NCI-H2227 (cell line): Measurements from ENCODE around the gene CHMP1A.
"Not testable (repeated sequence)": the region's sequence is repeated elsewhere in the genome, so short reads cannot be mapped to it uniquely, and the experiment has no call there.

ENCODE experiments used
- DNase-seq: peaks from one replicate; lab custom pipeline; 2025; ENCODE audit not compliant: unreplicated experiment; lab: John Stamatoyannopoulos, UW

CHMP1A gene

DNA sequence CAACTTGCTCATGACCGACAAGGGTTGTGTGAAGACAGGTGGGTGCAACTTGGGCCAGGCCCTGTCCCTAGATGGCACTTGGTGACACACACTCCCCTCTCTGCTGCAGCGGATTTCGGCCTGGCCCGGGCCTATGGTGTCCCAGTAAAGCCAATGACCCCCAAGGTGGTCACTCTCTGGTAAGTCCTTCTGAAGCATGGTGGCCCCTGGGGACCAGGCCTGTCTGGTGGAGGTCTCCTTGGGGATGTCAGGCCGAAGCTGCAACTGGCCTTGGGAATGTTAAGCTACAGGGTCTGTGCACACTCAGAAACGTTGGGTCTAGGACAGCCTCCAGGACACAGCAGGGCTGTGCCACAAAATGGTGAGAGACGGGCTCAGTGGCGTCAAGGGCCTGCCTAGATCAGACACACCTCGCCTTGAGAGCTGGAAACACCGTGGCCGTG, 35.8 kb upstream of the CHMP1A start:
- DNase-seq: no peak

DNA sequence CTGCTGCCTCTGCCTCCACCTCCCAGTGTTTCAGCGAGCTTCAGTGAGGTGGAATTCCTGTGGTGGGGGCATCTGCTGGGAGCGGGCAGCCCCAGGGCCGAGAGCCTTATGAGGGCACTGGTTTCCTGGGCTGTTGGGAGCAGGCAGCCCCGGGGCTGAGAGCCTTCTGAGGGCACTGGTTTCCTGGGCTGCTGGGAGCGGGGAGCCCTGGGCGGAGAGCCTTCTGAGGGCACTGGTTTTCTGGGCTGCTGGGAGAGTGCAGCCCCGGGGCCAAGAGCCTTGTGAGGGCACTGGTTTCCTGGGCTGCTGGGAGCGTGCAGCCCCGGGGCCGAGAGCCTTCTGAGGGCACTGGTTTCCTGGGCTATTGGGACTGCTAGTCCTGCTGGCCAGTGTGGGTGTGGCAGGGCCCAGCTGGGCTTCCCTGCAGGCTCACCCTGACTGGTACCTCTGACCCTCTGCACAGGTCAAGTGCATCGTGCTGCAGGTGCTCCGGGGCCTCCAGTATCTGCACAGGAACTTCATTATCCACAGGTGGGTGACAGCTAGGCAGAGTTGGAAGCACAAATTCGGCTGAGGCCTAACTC, 34.6 kb upstream of the CHMP1A start:
- DNase-seq: no peak

DNA sequence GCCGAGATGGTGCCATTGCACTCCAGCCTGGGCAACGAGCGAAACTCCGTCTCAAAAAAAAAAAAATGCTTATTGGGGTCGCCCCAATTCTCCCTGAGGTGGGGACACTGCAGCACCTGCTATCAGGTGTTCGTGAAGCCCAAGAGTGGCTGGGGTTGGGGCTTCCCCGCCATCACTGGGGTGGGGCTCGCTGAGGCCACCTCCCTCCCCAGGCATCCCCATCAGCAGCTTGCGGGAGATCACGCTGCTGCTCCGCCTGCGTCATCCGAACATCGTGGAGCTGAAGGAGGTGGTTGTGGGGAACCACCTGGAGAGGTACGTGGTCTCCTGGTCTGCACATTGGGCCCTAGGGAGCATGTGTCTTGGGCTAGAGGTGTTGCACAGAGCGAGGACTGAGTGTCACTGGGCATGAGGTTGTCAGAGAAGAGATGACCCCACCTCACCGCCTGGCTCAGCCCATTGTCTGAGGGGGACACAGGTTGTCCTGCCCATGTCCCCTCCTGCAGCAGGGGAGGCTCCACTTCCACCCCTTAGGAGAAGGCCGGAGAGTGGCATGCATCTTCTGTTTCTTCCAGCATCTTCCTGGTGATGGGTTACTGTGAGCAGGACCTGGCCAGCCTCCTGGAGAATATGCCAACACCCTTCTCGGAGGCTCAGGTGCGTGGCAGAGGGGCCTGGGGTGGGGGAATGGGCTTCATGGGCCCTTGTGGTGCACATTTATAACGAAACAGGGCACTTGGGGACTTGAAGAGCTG, 33.9 kb upstream of the CHMP1A start:
- no peak for DNase-seq

DNA sequence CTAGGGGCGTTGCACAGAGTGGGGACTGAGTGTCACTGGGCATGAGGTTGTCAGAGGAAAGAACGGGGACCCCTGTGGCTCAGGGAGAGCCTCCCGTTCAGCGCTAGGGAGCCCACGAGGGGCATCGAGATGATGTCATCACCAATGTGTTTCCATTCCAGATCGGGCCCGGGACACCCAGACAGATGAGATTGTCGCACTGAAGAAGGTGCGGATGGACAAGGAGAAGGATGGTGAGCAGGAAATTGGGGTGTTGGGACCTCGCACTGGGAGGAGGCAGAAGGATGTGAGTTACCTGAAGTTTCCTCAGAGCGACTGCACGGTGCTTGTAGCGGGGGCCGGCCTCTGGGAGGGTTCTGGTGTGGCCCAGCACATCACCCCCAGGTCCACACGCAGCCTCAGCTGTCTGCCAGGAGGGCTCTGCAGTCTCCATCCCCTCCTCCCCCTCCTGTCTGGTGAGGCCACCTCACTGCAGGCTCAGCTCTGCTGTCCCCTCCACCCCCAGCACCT, 32.9 kb upstream of the CHMP1A start:
- no peak for DNase-seq

DNA sequence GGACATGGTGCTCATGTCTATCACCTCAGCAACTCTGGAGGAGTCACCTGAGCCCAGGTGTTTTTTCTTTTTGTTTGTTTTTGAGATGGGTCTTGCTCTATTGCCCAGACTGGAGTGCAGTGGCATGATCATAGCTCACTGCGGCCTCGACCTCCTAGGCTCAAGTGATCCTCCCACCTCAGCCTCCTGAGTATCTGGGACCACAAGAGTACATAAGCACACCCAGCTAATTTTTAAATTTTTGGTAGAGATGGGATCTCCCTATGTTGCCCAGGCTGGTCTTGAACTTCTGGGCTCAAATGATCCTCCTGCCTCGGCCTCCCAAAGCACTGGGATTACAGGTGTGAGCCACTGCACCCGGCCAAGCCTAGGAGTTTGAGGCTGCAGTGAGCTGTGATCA, 32.1 kb upstream of the CHMP1A start:
- not testable (repeated sequence) for DNase-seq

DNA sequence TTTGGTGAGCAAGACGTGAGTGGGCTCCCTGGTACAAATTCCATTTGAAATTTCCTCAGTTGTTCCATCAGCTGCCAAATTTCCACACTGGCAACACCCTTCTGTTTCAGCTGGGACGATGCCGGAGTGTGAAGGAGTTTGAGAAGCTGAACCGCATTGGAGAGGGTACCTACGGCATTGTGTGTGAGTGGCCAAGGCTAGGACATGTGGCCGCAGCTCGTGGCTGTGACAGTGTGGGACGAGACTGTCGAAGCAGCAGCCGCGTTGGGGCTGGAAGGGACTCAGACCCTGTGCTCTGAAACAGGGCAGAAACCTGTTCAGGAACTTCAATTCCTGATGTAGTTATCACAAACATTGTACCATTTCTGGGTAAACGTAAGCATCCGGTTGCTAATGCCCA, 31.6 kb upstream of the CHMP1A start:
- DNase-seq: no peak

DNA sequence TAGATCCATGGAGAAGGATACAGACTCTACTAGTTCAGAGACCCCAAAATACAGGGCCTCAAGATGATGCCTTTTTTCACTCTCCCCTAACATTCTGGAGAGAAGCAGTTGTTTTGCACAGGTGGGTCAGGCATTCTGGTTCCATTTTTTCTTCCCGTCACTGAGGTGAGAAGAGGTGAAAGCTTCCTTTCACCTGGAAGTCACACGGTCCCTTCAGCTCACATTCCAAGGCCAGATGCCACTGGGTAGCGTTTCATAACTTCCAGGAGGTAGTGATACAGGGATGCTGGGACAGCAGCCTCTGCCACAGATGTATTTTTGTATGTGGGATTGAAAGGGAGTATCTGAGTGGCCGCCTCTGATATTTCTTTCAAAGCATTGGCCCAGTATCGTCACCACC, 30.9 kb upstream of the CHMP1A start:
- no peak for DNase-seq

DNA sequence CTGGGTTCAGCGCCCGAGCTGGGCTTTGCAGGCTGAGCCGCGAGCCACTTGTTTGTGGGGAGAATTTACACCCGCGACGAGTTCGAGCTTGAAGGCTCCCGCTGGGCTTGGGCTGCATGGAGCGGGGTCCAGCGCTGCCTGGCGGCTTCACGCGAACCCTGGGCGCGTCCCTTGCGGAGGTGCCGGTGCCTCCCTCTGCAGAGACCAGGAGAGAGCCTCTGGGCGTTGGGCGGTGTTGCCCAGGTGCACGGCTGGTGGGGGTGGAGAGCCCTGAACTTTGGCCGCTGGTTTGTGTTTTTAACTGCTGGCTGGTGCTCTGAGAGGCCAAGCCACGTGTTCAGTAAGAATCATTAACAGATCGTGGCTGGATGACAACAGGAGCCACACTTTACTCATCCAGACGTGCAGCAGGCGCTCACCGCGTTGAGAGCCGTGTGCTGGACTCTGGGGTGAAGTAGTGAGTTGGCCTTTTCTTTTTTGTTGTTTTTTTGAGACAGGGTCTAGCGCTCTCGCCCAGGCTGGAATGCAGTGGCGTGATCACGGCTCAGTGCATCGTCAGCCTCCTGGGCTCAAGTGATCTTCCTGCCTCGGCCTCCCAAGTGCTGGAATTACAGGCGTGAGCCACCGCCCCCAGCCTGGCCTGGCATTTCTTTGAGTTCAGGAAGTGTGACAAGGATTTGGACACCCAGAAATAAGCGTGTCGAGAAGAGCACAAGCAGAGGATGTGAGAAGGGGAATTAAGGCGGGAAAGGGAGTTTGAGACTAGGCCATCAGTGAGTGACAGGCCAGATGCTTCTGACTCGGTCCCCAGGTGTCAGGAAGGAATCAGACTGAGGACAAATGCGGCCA, 29.8 kb upstream of the CHMP1A start:
- peak; percentile 59 for DNase-seq

DNA sequence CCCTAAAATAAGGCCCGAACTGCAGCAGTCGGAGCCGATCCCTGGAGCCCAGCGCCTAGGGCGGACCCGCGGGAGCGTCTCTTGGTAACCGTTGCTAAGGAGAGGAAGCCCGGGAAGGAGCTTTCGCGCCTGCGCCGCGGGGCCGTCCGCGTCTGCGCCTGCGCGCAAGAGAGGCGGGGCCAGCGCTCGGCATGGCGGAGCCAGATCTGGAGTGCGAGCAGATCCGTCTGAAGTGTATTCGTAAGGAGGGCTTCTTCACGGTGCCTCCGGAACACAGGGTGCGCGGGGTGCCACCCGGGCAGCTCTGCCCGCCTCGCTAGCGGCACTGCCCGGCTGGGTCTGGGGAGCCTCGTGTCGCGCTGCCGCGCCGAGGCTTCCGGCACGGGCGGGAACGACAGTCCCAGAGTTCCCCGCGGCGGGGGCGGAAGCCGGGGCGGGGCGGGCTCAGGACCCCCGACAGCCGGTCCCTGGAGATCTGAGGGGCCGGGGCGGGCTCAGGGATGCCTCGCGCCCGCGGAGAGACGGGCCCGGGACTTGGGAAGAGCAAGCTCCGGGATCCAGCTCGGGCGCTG, 29.1 kb upstream of the CHMP1A start, which contains the start of gene CDK10:
Gene CDK10 (plus strand): TSS at position 170 of the 572 bp plus-strand sequence. CDS start 22 bp downstream, at position 192.
- DNase-seq: peak; percentile 93

DNA sequence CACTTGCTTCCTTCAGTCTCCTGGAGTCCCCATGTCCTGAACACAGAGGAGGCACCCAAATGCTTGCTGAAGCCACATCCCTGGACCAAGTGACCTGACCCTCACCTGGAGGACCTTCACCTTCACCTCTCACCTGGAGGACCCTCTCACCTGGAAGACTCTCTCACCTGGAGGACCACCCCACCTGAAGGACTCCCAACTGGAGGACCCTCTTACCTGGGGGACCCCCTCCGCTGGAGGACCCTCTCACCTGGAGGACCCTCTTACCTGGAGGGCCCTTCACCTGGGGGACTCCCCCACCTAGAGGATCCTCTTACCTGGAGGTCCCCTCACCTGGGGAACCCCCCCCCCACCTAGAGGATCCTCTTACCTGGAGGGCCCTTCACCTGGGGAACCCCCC, 28.4 kb upstream of the CHMP1A start:
- DNase-seq: no peak

DNA sequence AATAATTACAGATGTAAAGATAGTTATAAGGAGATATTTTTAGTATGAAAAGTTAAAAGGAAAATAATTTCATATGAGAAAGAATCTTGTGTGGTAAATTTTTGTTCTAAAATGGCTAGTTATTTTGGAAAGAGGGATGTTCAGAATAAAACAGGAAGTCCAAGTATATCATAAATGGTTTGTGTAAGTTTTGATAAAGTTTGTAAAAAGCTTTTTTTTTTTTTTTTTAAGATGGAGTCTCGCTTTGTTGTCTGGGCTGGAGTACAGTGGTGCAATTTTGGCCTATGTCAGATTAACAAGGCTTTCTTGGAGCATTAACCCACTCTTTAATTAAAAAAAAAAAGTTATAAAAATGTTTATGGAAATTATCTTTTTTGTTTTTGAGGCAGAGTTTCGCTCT, 20.8 kb upstream of the CHMP1A start:
- no peak for DNase-seq

DNA sequence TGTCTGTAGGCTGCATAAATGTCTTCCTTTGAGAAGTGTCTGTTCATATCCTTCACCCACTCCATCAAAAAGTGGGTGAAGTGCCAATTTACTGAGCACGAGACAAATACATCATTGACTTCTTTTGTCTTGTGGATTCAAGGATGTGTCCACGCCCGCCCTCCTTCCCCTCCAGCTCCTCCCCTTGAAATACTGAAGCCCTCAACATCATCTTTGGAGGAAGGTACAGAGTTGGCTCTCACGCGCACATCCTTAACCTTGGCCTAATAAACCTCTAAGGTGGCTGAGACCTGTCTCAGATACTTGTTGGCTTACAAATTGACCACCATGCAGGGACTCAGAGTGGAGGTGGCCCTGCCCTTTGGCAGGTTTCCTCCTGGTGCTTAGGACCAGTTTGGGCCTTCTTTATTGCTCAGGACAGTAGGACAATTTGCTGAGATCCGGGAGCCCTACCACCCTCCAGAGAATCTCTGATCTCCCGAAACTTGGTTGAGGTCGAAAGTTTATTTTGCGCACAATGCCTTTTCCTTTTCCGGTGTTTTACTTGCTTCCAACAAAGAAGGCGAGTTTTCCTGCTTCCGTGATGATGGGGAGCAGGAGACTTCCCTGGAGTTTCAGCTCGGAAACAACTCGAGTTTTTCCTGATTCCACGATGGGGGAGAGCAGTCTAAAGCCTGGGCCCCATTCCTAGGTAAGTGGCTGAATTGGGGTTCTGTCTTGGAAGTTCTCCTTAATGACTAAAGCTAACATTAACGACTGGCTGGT, 14.9 kb upstream of the CHMP1A start:
- DNase-seq: no peak

DNA sequence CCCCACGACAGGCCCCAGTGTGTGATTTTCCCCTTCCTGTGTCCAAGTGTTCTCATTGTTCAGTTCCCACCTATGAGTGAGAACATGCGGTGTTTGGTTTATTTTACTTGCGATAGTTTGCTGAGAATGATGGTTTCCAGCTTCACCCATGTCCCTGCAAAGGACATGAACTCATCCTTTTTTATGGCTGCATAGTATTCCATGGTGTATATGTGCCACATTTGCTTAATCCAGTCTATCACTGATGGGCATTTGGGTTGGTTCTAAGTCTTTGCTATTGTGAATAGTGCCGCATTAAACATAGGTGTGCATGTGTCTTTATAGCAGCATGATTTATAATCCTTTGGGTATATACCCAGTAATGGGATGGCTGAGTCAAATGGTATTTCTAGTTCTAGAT, 14.1 kb upstream of the CHMP1A start:
- DNase-seq: not testable (repeated sequence)

DNA sequence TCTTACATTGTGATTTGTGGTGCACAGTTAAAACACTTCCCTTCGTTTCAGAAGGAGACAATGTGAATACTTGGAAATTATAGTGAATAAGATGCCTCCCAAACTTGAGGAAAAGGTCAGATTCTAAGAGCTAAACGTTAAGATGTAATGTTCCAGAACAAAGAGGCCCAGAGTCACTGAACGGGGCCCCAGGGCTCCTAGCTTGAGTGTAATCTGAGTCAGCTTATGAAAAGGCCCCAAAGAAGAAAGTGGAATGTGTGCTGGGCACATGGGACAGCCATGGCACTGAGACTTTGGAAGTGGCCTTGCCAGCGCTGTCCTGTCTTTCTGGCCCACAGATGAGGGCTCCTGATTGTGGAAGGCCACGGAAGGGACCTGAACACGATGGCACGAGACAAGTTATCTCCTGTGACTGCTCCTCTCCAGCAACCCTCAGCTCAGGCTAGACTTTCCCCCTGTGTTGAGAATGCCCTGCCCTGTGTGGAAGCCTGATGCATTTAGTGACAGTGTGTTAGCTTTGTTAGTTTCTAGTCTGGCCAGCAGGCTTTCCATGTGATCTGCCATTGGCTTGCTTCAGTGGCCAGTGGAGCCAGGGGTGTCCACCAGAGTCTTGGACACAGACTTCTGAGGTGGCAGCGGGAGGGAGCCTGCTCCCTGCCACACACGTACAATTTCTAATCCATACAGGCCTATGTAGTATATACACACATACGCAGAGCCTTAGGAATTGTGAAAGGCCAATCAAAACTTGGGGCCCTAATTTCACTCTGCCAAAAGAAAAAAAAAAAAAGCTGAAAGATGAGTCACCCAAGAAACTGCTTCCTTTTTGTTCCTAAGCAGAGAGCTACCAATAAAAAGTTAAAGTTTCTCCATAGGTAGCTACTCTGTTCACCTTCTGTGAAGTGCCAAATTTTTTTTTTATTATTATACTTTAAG, 13.3 kb upstream of the CHMP1A start:
- no peak for DNase-seq

DNA sequence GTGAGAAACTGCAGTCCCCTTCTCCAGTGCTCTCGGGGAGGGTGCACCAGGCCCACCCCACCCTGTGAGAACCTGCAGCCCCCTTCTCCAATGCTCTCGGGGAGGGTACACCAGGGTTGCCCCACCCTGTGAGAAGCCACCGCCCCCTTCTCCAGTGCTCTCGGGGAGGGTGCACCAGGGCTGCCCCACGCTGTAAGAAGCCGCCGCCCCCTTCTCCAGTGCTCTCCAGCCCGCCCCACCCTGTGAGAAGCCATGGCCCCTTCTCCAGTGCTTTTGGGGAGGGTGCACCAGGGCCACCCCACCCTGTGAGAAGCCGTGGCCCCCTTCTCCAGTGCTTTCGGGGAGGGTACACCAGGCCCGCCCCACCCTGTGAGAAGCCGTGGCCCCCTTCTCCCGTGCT, 12.2 kb upstream of the CHMP1A start:
- DNase-seq: no peak

DNA sequence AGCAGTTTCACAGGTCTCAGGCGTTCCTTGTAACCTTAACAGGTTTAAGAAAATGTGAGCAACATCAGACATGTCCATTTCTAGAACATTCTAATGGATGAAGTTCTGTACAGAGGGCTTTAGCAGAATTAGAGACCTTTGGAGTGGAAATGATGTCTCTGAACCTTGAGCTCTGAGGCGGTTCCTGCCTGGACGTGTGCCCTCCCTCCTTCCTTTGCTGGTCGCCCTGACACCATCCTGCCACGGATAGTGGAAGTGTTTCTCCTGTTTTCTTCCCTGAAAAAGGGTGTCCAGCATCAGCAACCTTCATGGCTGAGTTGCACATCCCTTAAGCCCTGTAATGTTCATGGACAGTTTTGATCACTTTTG, 11.3 kb upstream of the CHMP1A start:
- no peak for DNase-seq

DNA sequence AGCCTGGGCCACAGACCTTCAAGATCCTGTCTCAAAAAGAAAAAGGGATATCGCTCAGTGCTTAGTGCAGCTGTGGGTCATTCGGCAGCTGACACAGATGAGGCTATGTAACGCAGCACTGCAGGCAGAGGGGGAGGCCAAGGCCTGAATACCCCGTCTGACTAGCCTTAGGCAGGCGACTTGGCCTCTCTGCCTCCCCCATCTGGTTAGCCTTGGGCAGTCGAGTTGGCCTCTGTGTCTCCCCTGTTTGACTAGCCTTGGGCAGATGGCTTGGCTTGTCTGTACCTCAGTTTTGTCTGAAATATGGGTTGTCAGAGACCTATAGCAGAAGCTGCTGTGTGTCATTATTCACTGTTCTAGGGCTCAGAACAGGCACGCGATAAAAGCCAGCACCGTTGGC, 10.1 kb upstream of the CHMP1A start:
- no peak for DNase-seq

DNA sequence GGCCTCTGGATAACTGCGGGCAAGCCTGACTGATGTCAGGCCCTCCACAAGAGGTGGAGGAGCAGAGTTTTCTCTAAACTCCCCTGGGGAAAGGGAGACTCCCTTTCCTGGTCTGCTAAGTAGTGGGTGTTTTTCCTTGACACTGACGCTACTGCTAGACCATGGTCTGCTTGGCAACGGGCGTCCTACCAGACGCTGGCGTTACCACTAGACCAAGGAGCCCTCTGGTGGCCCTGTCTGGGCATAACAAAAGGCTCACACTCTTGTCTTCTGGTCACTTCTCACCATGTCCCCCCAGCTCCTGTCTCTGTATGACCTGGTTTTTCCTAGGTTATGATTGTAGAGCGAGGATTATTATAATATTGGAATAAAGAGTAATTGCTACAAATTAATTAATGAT, 9.5 kb upstream of the CHMP1A start:
- DNase-seq: peak; percentile 9

DNA sequence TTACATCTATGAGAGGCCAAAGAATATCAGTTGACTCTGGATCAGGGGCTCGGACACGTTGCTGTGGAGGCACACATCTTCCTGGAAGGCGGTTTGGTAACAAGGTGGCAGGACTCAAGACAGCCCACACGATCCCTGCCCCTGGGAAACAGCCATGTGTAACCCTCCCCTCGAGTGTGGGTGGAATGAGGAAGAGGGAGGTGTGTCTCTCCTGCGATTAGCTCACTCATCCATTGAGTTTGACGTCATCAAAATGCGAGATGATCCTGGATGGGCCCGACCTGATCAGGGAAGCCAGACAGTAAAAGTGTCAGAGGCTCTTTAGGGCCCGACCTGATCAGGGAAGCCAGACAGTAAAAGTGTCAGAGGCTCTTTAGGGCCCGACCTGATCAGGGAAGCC, 6.7 kb upstream of the CHMP1A start:
- not testable (repeated sequence) for DNase-seq

DNA sequence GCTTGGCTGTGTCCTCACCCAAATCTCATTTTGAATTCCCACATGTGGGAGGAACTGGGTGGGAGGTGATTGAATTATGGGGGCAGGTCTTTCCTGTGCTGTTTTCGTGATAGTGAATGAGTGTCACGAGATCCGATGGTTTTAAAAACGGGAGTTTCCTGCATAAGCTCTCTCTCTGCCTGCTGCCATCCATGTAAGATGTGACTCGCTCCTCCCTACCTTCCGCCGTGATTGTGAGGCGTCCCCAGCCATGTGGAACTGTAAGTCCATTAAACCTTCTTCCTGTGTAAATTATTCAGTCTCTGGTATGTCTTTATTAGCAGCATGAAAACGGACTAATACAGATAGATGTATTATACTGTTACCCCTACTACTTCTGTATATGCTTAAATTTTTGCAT, 3.7 kb upstream of the CHMP1A start:
- no peak for DNase-seq
